ENCODE data around the gene CD8A.

CD8A gene

GRCh38 chr2:86791573-86791972, 860 bp upstream of the CD8A start:
- FAIRE-seq = no peak
- TF ChIP-seq POLR2AphosphoS5 (IDR thresholded peaks at IDR 0.05; ENCODE audit: low read depth, low read length) (no peak), POLR2A (IDR thresholded peaks at IDR 0.05; ENCODE audit: low read depth, low read length) (no peak), TAF1 (IDR thresholded peaks at IDR 0.05; ENCODE audit: low read depth, low read length) (no peak), SPI1 (IDR thresholded peaks at IDR 0.05; ENCODE audit: low read depth, low read length) (no peak), PAX5 (IDR thresholded peaks at IDR 0.05; ENCODE audit: insufficient read depth, low read length, severe bottlenecking) (no peak), POU2F2 (IDR thresholded peaks at IDR 0.05; ENCODE audit: low read depth, low read length) (no peak)
- DNase-seq (ENCODE audit: insufficient read length, low spot score) = no peak

DNA sequence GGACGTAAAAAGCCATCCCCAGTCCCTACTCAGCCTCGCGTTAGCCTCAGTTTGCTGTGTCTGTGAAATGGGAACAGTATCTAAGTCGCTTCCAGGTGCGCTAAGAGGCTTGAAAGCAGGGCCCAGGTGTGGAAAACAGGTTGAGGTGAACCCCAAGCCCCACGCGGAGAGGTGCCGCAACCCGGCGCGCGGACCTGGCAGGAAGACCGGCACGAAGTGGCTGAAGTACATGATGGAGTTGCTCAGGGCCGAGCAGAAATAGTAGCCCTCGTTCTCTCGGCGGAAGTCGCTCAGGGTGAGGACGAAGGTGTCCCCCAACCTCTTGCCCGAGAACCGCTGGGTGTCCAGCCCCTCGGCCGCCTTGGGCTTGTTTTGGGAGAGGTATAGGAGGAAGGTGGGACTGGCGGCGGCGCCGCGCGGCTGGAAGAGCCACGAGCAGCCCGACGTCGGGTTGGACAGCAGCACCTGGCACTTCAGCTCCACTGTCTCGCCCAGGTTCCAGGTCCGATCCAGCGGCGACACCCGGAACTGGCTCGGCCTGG, 508 bp downstream of the CD8A start:
- FAIRE-seq = no peak
- DNase-seq (ENCODE audit: insufficient read length, low spot score) = peak; percentile 15
- no peak for TF ChIP-seq SPI1 (IDR thresholded peaks at IDR 0.05; ENCODE audit: low read depth, low read length)
- TF ChIP-seq POLR2AphosphoS5 (IDR thresholded peaks at IDR 0.05; ENCODE audit: low read depth, low read length) = no peak
- TF ChIP-seq POU2F2 (IDR thresholded peaks at IDR 0.05; ENCODE audit: low read depth, low read length) = no peak

DNA sequence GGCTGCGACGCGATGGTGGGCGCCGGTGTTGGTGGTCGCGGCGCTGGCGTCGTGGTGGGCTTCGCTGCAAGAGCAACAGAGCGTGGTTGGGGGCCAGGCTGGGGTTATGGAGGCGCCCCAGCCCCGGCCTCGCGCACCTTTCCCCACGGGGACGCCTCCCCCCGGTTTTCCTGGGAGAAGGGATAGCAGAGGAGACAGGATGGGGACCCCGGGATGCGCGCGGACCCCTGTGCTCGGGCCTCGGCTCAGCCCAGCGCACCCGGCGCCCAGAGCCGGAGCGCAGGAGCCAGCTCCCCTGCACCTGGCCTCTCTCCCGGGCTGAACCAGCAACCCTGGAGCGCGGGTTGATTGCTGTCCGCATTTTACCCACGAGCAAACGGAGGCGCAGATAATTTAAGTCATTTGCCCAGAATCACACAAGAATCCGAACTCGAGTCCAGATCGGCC, 1.0 kb downstream of the CD8A start:
- no peak for TF ChIP-seq SPI1 (IDR thresholded peaks at IDR 0.05; ENCODE audit: low read depth, low read length)
- TF ChIP-seq PAX5 (IDR thresholded peaks at IDR 0.05; ENCODE audit: insufficient read depth, low read length, severe bottlenecking) = no peak
- TF ChIP-seq TAF1 (IDR thresholded peaks at IDR 0.05; ENCODE audit: low read depth, low read length) = no peak
- TF ChIP-seq POU2F2 (IDR thresholded peaks at IDR 0.05; ENCODE audit: low read depth, low read length) = no peak
- no peak for TF ChIP-seq POLR2AphosphoS5 (IDR thresholded peaks at IDR 0.05; ENCODE audit: low read depth, low read length)
- no peak for TF ChIP-seq POLR2A (IDR thresholded peaks at IDR 0.05; ENCODE audit: low read depth, low read length)
- FAIRE-seq = no peak

GRCh38 chr2:86788881-86789686, 1.6 kb downstream of the CD8A start:
- TF ChIP-seq POLR2AphosphoS5 (IDR thresholded peaks at IDR 0.05; ENCODE audit: low read depth, low read length) (no peak), POU2F2 (IDR thresholded peaks at IDR 0.05; ENCODE audit: low read depth, low read length) (no peak), SPI1 (IDR thresholded peaks at IDR 0.05; ENCODE audit: low read depth, low read length) (no peak), PAX5 (IDR thresholded peaks at IDR 0.05; ENCODE audit: insufficient read depth, low read length, severe bottlenecking) (no peak), POLR2A (IDR thresholded peaks at IDR 0.05; ENCODE audit: low read depth, low read length) (no peak)
- peak; percentile 14 for DNase-seq (ENCODE audit: insufficient read length, low spot score)
- FAIRE-seq = no peak

More for the DNA sequence above, 1.0 kb downstream of the CD8A start:
- DNase-seq (ENCODE audit: insufficient read length, low spot score) = no peak

- TF ChIP-seq POU2F2 (IDR thresholded peaks at IDR 0.05; ENCODE audit: low read depth, low read length) = no peak
- TF ChIP-seq PAX5 (IDR thresholded peaks at IDR 0.05; ENCODE audit: insufficient read depth, low read length, severe bottlenecking) = no peak
- no peak for TF ChIP-seq POLR2AphosphoS5 (IDR thresholded peaks at IDR 0.05; ENCODE audit: low read depth, low read length)
- TF ChIP-seq POLR2A (IDR thresholded peaks at IDR 0.05; ENCODE audit: low read depth, low read length) = no peak
- no peak for TF ChIP-seq SPI1 (IDR thresholded peaks at IDR 0.05; ENCODE audit: low read depth, low read length)
- TF ChIP-seq TAF1 (IDR thresholded peaks at IDR 0.05; ENCODE audit: low read depth, low read length) = no peak
- no peak for FAIRE-seq
- DNase-seq (ENCODE audit: insufficient read length, low spot score) = no peak
These were observed 2.5 kb downstream of the CD8A start for GRCh38 chr2:86788165-86788564.

DNA sequence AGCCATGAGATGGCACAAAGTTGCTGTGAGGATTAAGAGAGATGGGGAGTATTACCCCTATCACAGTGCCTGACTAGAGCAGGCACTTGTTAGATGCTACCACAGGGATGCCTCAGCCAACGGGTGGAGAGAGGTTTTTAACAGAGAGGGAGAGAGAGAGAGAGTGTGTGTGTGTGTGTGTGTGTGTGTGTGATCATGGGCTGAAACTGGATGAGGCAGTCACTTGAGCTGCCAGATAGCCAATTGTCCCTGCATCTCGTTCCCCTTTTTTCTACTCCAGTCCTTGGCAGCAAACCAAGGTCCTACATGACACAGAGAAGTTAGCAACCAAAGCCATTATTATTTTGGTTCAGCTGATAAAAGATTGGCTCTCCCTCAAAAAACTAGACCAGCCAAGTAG, 3.0 kb downstream of the CD8A start:
- FAIRE-seq = no peak
- TF ChIP-seq PAX5 (IDR thresholded peaks at IDR 0.05; ENCODE audit: insufficient read depth, low read length, severe bottlenecking) (no peak), TAF1 (IDR thresholded peaks at IDR 0.05; ENCODE audit: low read depth, low read length) (no peak), POLR2AphosphoS5 (IDR thresholded peaks at IDR 0.05; ENCODE audit: low read depth, low read length) (no peak), SPI1 (IDR thresholded peaks at IDR 0.05; ENCODE audit: low read depth, low read length) (no peak), POU2F2 (IDR thresholded peaks at IDR 0.05; ENCODE audit: low read depth, low read length) (no peak), POLR2A (IDR thresholded peaks at IDR 0.05; ENCODE audit: low read depth, low read length) (no peak)
- DNase-seq (ENCODE audit: insufficient read length, low spot score) = no peak

- DNase-seq (ENCODE audit: insufficient read length, low spot score) (no peak), FAIRE-seq (no peak)
- TF ChIP-seq POLR2AphosphoS5 (IDR thresholded peaks at IDR 0.05; ENCODE audit: low read depth, low read length) (no peak), TAF1 (IDR thresholded peaks at IDR 0.05; ENCODE audit: low read depth, low read length) (no peak), POU2F2 (IDR thresholded peaks at IDR 0.05; ENCODE audit: low read depth, low read length) (no peak), PAX5 (IDR thresholded peaks at IDR 0.05; ENCODE audit: insufficient read depth, low read length, severe bottlenecking) (no peak), SPI1 (IDR thresholded peaks at IDR 0.05; ENCODE audit: low read depth, low read length) (no peak), POLR2A (IDR thresholded peaks at IDR 0.05; ENCODE audit: low read depth, low read length) (no peak)
These were observed 4.6 kb downstream of the CD8A start for GRCh38 chr2:86786001-86786536.

GRCh38 chr2:86785456-86785855, 5.3 kb downstream of the CD8A start:
- FAIRE-seq (no peak), DNase-seq (ENCODE audit: insufficient read length, low spot score) (no peak)
- TF ChIP-seq POLR2A (IDR thresholded peaks at IDR 0.05; ENCODE audit: low read depth, low read length) (no peak), POLR2AphosphoS5 (IDR thresholded peaks at IDR 0.05; ENCODE audit: low read depth, low read length) (no peak), POU2F2 (IDR thresholded peaks at IDR 0.05; ENCODE audit: low read depth, low read length) (no peak), SPI1 (IDR thresholded peaks at IDR 0.05; ENCODE audit: low read depth, low read length) (no peak), TAF1 (IDR thresholded peaks at IDR 0.05; ENCODE audit: low read depth, low read length) (no peak)

DNA sequence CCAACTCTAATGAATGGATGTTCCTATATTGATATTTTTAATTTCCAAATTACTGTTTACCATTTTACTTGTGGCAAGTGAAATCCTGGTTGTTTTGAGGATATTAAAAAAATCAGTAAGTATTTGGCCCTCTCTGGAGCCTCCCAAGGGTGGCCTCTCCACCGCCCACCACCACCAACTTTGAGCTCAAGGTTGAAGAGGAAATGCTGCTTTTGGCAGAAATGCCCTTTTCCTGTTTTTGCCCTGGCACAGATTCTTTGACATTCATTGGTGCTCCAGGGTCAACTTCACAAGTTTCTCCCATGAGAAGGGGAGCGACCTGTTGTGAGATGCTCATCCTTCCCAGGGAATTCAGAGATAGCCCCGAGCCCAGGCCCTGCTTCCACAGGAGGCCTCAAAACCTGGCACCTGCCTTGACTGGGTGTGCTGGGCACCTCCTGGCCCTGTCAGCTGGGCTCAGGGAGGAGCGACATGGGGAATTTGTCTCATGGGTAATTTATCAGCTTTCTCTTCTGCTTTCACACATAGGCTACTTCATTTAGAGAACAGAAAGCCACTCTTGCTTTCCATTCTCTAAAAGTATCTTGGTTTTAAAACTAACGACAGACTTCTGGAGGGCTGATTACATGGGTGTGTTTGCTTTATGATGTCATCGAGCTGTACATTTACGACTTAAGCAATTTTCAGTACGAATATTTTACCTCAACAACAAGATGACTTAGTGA, 6.9 kb downstream of the CD8A start:
- FAIRE-seq (peak; percentile 61), DNase-seq (ENCODE audit: insufficient read length, low spot score) (peak; percentile 40)
- no peak for TF ChIP-seq POLR2AphosphoS5 (IDR thresholded peaks at IDR 0.05; ENCODE audit: low read depth, low read length)
- TF ChIP-seq TAF1 (IDR thresholded peaks at IDR 0.05; ENCODE audit: low read depth, low read length) = no peak
- no peak for TF ChIP-seq POLR2A (IDR thresholded peaks at IDR 0.05; ENCODE audit: low read depth, low read length)
- TF ChIP-seq POU2F2 (IDR thresholded peaks at IDR 0.05; ENCODE audit: low read depth, low read length) = no peak
- peak; percentile 71 for TF ChIP-seq SPI1 (IDR thresholded peaks at IDR 0.05; ENCODE audit: low read depth, low read length)

Measured in GM12891 (cell line).